Measurements from ENCODE around the gene OSBPL6. TPM values are rescaled to one million over a fixed set of nuclear protein-coding genes. Genes with fewer than 3 reads are reported as not detected.

The OSBPL6 gene
- total and polyA plus RNA-seq, 10 of the 15 experiments (the other 5 are each of a cell fraction or from before 2014, with no cell fraction given) = 0.01 to 0.08 (median 0.03) TPM; not detected in 5

DNA sequence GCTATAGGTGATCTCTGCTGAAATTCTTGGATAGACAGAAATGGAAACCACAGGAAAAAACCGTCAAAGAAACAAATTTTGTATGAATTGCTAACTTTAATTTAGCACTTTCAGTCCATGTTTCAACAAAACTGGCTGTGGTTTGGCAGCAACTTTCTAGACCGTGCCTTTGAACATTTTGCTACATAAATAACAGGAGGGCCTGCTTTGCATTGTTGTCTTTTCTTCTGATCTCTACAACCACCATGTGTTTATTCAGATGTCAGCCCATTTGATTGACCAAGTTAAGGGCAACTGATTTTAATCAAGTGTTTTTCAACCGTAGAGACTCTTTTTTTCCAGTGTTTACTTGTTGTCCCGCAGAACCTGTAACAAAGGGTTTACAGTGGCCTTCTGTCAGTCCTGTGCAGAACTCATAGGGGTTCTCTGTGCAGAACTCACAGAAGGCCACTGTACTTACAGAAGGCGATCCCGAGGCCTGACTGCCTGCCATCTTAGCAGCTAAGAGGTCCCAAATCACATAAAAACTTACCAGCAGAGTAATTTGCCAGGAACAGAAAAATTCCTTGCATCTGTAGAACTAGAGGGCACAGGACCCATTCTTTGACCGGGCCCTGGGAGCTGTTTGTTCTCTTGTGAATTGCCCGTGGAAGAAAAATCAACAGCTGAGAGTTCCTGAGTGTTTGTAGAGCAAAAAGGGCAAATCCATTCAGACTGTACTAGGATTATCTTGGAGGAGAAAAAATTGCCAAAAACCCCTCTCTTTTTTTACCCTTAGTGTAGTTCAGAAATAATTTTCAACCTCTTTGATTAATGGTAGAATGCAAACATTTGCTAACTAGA, 136.1 kb downstream of the OSBPL6 start:
- Histone ChIP-seq H3K9me3 (replicated peaks; ENCODE audit: control insufficient read depth, insufficient read depth, low read length) (no peaks in the 10 kb centered on the region), H3K4me2 (ENCODE audit: control insufficient read depth, insufficient read depth) (no peak overlapping the region), H3K4me3 (no peak overlapping the region), H3K4me1 (ENCODE audit: control insufficient read depth, insufficient read depth, low read length) (no peaks in the 10 kb centered on the region), H3K27ac (ENCODE audit: control insufficient read depth, insufficient read depth) (no peak overlapping the region), H3K27me3 (replicated peaks in 1 of 2; ENCODE audit: control insufficient read depth in 2 of 2, insufficient read depth in 2 of 2, low read length in 1 of 2) (no peaks in the 10 kb centered on the region), H3K9ac (ENCODE audit: control insufficient read depth, insufficient read depth, low read length) (no peak overlapping the region), H4K20me1 (ENCODE audit: control insufficient read depth, insufficient read depth) (no peaks in the 10 kb centered on the region), H3K79me2 (ENCODE audit: control insufficient read depth, insufficient read depth, low read length) (no peaks in the 10 kb centered on the region), H3K36me3 (ENCODE audit: control insufficient read depth in 2 of 2, insufficient read depth in 2 of 2, low read length in 1 of 2) (no peaks in the 10 kb centered on the region), H2AFZ (ENCODE audit: control insufficient read depth, low read depth, low read length) (no peak overlapping the region)
- BruUV-seq (replicated peaks) = no TSS peak
- ChIA-PET CTCF (interaction anchor here (0.6 kb wide), 1 partner anchor 24 kb away, joined by 3 read pairs; no protein-coding TSS in a partner anchor), RAD21 (ENCODE audit: unreplicated experiment) (no interaction called here), SMC1A (ENCODE audit: uncharacterized antibody, unreplicated experiment) (interaction anchor here (1.2 to 1.5 kb wide), 2 partner anchors 63 to 88 kb away, joined by 3 read pairs; no protein-coding TSS in a partner anchor), POLR2A (no interaction called here)
- intact Hi-C loops (cut with micrococcal nuclease; ENCODE audit: unreplicated experiment) = no loop called here
- WGBS (ENCODE audit: insufficient coverage, insufficient replicate concordance, low lambda C conversion rate, missing lambda C conversion rate) = 60% methylated on average over 8 of the region's 8 CpGs
- DNase-seq (ENCODE audit: low read depth, low spot score) = no peak
- in situ Hi-C loops (cut with MboI) = no loop called here
- FAIRE-seq = no peak
- no peak for TF ChIP-seq EZH2 (IDR thresholded peaks at IDR 0.05; ENCODE audit: borderline replicate concordance, control insufficient read depth, low read depth, low read length)
- TF ChIP-seq STAT1 (conservative IDR thresholded peaks at IDR 0.05) = no peak
- no peak for TF ChIP-seq SIX5 (IDR thresholded peaks at IDR 0.05; ENCODE audit: low read depth, low read length, severe bottlenecking)
- TF ChIP-seq ESRRA (IDR thresholded peaks at IDR 0.05; ENCODE audit: low read length) = no peak
- TF ChIP-seq ZNF217 (IDR thresholded peaks at IDR 0.05) = no peak
- TF ChIP-seq, protein P1, sequence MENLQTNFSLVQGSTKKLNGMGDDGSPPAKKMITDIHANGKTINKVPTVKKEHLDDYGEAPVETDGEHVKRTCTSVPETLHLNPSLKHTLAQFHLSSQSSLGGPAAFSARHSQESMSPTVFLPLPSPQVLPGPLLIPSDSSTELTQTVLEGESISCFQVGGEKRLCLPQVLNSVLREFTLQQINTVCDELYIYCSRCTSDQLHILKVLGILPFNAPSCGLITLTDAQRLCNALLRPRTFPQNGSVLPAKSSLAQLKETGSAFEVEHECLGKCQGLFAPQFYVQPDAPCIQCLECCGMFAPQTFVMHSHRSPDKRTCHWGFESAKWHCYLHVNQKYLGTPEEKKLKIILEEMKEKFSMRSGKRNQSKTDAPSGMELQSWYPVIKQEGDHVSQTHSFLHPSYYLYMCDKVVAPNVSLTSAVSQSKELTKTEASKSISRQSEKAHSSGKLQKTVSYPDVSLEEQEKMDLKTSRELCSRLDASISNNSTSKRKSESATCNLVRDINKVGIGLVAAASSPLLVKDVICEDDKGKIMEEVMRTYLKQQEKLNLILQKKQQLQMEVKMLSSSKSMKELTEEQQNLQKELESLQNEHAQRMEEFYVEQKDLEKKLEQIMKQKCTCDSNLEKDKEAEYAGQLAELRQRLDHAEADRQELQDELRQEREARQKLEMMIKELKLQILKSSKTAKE (IDR thresholded peaks at IDR 0.05; ENCODE audit: low read depth, poor library complexity, severe bottlenecking) = no peak
- no peak for TF ChIP-seq SIN3A (IDR thresholded peaks at IDR 0.05; ENCODE audit: low read depth, low read length)
- no peak for TF ChIP-seq CREM (IDR thresholded peaks at IDR 0.05; ENCODE audit: low read depth)
- TF ChIP-seq, protein P2, sequence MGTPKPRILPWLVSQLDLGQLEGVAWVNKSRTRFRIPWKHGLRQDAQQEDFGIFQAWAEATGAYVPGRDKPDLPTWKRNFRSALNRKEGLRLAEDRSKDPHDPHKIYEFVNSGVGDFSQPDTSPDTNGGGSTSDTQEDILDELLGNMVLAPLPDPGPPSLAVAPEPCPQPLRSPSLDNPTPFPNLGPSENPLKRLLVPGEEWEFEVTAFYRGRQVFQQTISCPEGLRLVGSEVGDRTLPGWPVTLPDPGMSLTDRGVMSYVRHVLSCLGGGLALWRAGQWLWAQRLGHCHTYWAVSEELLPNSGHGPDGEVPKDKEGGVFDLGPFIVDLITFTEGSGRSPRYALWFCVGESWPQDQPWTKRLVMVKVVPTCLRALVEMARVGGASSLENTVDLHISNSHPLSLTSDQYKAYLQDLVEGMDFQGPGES (IDR thresholded peaks at IDR 0.05) = no peak
- ATAC-seq = no peak
